Sigmoid colon (tissue), 3 donors: ENCODE results near the gene MSLN.

Experiments
- POLR2A ChIP-seq, 2 donors: fragments of 450-650 bp; IDR thresholded peaks; one replicate each; pipeline ENCODE4 v1.6.1; 2016; ENCODE audit warnings: antibody characterized with exemption in 2 of 2, mild to moderate bottlenecking in 2 of 2, moderate library complexity in 2 of 2
- TF ChIP-seq, protein P1 (sequence below), 4 experiments: fragments of 450-650 bp in 3 of 4; fragments of 200-600 bp in 1 of 4; IDR thresholded peaks; one replicate each; pipeline ENCODE4 v1.5.1; 2016 to 2019; ENCODE audit warnings: antibody characterized with exemption in 4 of 4, mild to moderate bottlenecking in 3 of 4, moderate library complexity in 2 of 4

DNA sequence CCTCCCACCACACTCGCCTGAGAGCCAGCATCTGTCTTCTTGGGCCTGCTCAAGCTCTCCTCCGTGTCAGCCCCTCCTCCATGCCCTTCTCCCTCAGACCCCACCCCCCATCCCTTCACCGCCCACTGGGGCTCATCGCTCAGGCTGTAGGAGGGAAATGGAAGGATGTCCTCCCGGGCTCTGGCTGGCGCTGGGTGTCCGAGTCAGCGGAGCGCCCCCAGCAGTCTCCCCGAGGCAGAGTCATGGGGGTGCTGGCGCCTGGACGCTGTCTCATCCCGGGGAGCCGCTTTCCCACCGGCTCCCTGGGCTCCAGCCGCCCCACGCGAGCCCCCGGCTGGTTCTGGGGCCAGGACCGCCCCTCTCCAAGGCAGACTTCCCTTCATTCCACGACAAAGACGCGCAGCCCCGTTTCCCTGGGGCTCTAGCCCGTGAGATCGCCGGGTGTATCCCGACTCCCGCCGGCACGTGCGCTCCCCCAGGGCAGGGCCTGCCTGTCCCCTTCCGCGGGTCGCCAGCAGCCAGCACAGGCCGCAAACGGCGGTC lies 40.0 kb upstream of the MSLN start:
- TF ChIP-seq, protein P1, sequence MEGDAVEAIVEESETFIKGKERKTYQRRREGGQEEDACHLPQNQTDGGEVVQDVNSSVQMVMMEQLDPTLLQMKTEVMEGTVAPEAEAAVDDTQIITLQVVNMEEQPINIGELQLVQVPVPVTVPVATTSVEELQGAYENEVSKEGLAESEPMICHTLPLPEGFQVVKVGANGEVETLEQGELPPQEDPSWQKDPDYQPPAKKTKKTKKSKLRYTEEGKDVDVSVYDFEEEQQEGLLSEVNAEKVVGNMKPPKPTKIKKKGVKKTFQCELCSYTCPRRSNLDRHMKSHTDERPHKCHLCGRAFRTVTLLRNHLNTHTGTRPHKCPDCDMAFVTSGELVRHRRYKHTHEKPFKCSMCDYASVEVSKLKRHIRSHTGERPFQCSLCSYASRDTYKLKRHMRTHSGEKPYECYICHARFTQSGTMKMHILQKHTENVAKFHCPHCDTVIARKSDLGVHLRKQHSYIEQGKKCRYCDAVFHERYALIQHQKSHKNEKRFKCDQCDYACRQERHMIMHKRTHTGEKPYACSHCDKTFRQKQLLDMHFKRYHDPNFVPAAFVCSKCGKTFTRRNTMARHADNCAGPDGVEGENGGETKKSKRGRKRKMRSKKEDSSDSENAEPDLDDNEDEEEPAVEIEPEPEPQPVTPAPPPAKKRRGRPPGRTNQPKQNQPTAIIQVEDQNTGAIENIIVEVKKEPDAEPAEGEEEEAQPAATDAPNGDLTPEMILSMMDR (IDR thresholded peaks at IDR 0.05) = no peak
- TF ChIP-seq POLR2A (IDR thresholded peaks at IDR 0.05) = no peak
